ENCODE measurements around the gene HOXB4.

The HOXB4 gene

GRCh38 chr17:48624544-48625494 lies 46.7 kb upstream of the HOXB4 start:
- Histone ChIP-seq H3K27ac (ENCODE audit: low read depth, low read length) (no peak overlapping the region), H2AK5ac (ENCODE audit: low read length) (no peak overlapping the region), H2AFZ (ENCODE audit: insufficient read depth, low read length, poor library complexity) (peak overlapping the region; percentile 69), H3K4me3 (ENCODE audit: low read depth, low read length) (peak overlapping the region; percentile 21), H2BK12ac (ENCODE audit: low read length) (no peak overlapping the region), H3K14ac (ENCODE audit: low read length) (no peak overlapping the region), H4K12ac (ENCODE audit: low read depth, low read length) (no peak overlapping the region), H3K36me3 (ENCODE audit: control insufficient read depth in 1 of 2, insufficient read depth in 2 of 2, low read length in 2 of 2) (no peaks in the 10 kb centered on the region), H3K9ac (ENCODE audit: low read length) (no peak overlapping the region), H4K91ac (ENCODE audit: low read depth, low read length) (no peak overlapping the region), H2BK120ac (ENCODE audit: insufficient read depth, low read length, poor library complexity) (no peak overlapping the region), H3K27me3 (ENCODE audit: insufficient read depth, low read length) (peaks cover 96% of the 10 kb centered on the region), H3K4ac (ENCODE audit: low read depth, low read length) (no peak overlapping the region), H3K4me1 (ENCODE audit: control insufficient read depth in 1 of 2, insufficient read depth in 2 of 2, low read length in 2 of 2) (peaks cover 8 to 18% of the 10 kb centered on the region in 2 experiments), H3K79me2 (ENCODE audit: control insufficient read depth, insufficient read depth, low read length, poor library complexity) (no peaks in the 10 kb centered on the region), H3K9me3 (ENCODE audit: insufficient read depth, low read depth, low read length) (peaks cover 13% of the 10 kb centered on the region), H3K18ac (ENCODE audit: low read length) (no peak overlapping the region), H2BK5ac (ENCODE audit: low read depth, low read length, poor library complexity) (no peak overlapping the region), H3K23ac (ENCODE audit: low read length) (no peak overlapping the region), H3K79me1 (ENCODE audit: low read length) (no peaks in the 10 kb centered on the region), H4K8ac (ENCODE audit: low read depth, low read length) (no peak overlapping the region), H3K4me2 (ENCODE audit: low read length) (peak overlapping the region; percentile 83)
- DNase-seq, result no peak
- no CpG with 5 or more reads among the region's 66 CpGs for WGBS (ENCODE audit: extremely low coverage, insufficient coverage, insufficient read length)

- Histone ChIP-seq H4K91ac (ENCODE audit: low read depth, low read length) (no peak overlapping the region), H2BK120ac (ENCODE audit: insufficient read depth, low read length, poor library complexity) (no peak overlapping the region), H3K4me2 (ENCODE audit: low read length) (no peak overlapping the region), H2BK5ac (ENCODE audit: low read depth, low read length, poor library complexity) (no peak overlapping the region), H3K27ac (ENCODE audit: low read depth, low read length) (no peak overlapping the region), H3K27me3 (ENCODE audit: insufficient read depth, low read length) (peaks cover 98% of the 10 kb centered on the region), H3K79me1 (ENCODE audit: low read length) (no peaks in the 10 kb centered on the region), H3K4ac (ENCODE audit: low read depth, low read length) (no peak overlapping the region), H3K18ac (ENCODE audit: low read length) (no peak overlapping the region), H3K9me3 (ENCODE audit: insufficient read depth, low read depth, low read length) (peaks cover 13% of the 10 kb centered on the region), H2AFZ (ENCODE audit: insufficient read depth, low read length, poor library complexity) (no peak overlapping the region), H4K8ac (ENCODE audit: low read depth, low read length) (no peak overlapping the region), H2BK12ac (ENCODE audit: low read length) (no peak overlapping the region), H3K23ac (ENCODE audit: low read length) (no peak overlapping the region), H3K4me3 (ENCODE audit: low read depth, low read length) (no peak overlapping the region), H3K9ac (ENCODE audit: low read length) (no peak overlapping the region), H3K14ac (ENCODE audit: low read length) (no peak overlapping the region), H2AK5ac (ENCODE audit: low read length) (no peak overlapping the region), H3K79me2 (ENCODE audit: control insufficient read depth, insufficient read depth, low read length, poor library complexity) (no peaks in the 10 kb centered on the region), H3K4me1 (ENCODE audit: control insufficient read depth in 1 of 2, insufficient read depth in 2 of 2, low read length in 2 of 2) (peaks cover 8 to 18% of the 10 kb centered on the region in 2 experiments), H3K36me3 (ENCODE audit: control insufficient read depth in 1 of 2, insufficient read depth in 2 of 2, low read length in 2 of 2) (no peaks in the 10 kb centered on the region), H4K12ac (ENCODE audit: low read depth, low read length) (no peak overlapping the region)
- WGBS (ENCODE audit: extremely low coverage, insufficient coverage, insufficient read length), result no CpG with 5 or more reads among the region's 5 CpGs
- DNase-seq, result no peak
These were observed 46.0 kb upstream of the HOXB4 start for GRCh38 chr17:48624118-48624517.

- no CpG with 5 or more reads among the region's 4 CpGs for WGBS (ENCODE audit: extremely low coverage, insufficient coverage, insufficient read length)
- Histone ChIP-seq H2AK5ac (ENCODE audit: low read length) (no peak overlapping the region), H3K4me3 (ENCODE audit: low read depth, low read length) (no peak overlapping the region), H3K79me1 (ENCODE audit: low read length) (no peaks in the 10 kb centered on the region), H4K91ac (ENCODE audit: low read depth, low read length) (no peak overlapping the region), H3K4me2 (ENCODE audit: low read length) (no peak overlapping the region), H2AFZ (ENCODE audit: insufficient read depth, low read length, poor library complexity) (no peak overlapping the region), H3K18ac (ENCODE audit: low read length) (no peak overlapping the region), H2BK5ac (ENCODE audit: low read depth, low read length, poor library complexity) (no peak overlapping the region), H3K9ac (ENCODE audit: low read length) (no peak overlapping the region), H3K27me3 (ENCODE audit: insufficient read depth, low read length) (peaks cover 97% of the 10 kb centered on the region), H2BK12ac (ENCODE audit: low read length) (no peak overlapping the region), H3K4me1 (ENCODE audit: control insufficient read depth in 1 of 2, insufficient read depth in 2 of 2, low read length in 2 of 2) (peaks cover 8 to 18% of the 10 kb centered on the region in 2 experiments), H3K23ac (ENCODE audit: low read length) (no peak overlapping the region), H4K8ac (ENCODE audit: low read depth, low read length) (no peak overlapping the region), H3K9me3 (ENCODE audit: insufficient read depth, low read depth, low read length) (peaks cover 13% of the 10 kb centered on the region), H3K79me2 (ENCODE audit: control insufficient read depth, insufficient read depth, low read length, poor library complexity) (no peaks in the 10 kb centered on the region), H3K14ac (ENCODE audit: low read length) (no peak overlapping the region), H3K27ac (ENCODE audit: low read depth, low read length) (no peak overlapping the region), H4K12ac (ENCODE audit: low read depth, low read length) (no peak overlapping the region), H3K36me3 (ENCODE audit: control insufficient read depth in 1 of 2, insufficient read depth in 2 of 2, low read length in 2 of 2) (no peaks in the 10 kb centered on the region), H3K4ac (ENCODE audit: low read depth, low read length) (no peak overlapping the region), H2BK120ac (ENCODE audit: insufficient read depth, low read length, poor library complexity) (no peak overlapping the region)
- no peak for DNase-seq
These were observed 45.4 kb upstream of the HOXB4 start for GRCh38 chr17:48623583-48623982.

- WGBS (ENCODE audit: extremely low coverage, insufficient coverage, insufficient read length), result no CpG with 5 or more reads among the region's 11 CpGs
- Histone ChIP-seq H2AK5ac (ENCODE audit: low read length) (no peak overlapping the region), H3K36me3 (ENCODE audit: control insufficient read depth in 1 of 2, insufficient read depth in 2 of 2, low read length in 2 of 2) (no peaks in the 10 kb centered on the region), H2AFZ (ENCODE audit: insufficient read depth, low read length, poor library complexity) (no peak overlapping the region), H3K18ac (ENCODE audit: low read length) (no peak overlapping the region), H3K9ac (ENCODE audit: low read length) (peak overlapping the region; percentile 25), H3K4me3 (ENCODE audit: low read depth, low read length) (no peak overlapping the region), H3K14ac (ENCODE audit: low read length) (no peak overlapping the region), H3K9me3 (ENCODE audit: insufficient read depth, low read depth, low read length) (peaks cover 13% of the 10 kb centered on the region), H3K4me1 (ENCODE audit: control insufficient read depth in 1 of 2, insufficient read depth in 2 of 2, low read length in 2 of 2) (peaks cover 9 to 18% of the 10 kb centered on the region in 2 experiments), H3K4ac (ENCODE audit: low read depth, low read length) (no peak overlapping the region), H4K91ac (ENCODE audit: low read depth, low read length) (no peak overlapping the region), H4K8ac (ENCODE audit: low read depth, low read length) (no peak overlapping the region), H2BK12ac (ENCODE audit: low read length) (no peak overlapping the region), H3K79me1 (ENCODE audit: low read length) (no peaks in the 10 kb centered on the region), H2BK120ac (ENCODE audit: insufficient read depth, low read length, poor library complexity) (no peak overlapping the region), H3K23ac (ENCODE audit: low read length) (no peak overlapping the region), H4K12ac (ENCODE audit: low read depth, low read length) (no peak overlapping the region), H3K27me3 (ENCODE audit: insufficient read depth, low read length) (peaks cover 95% of the 10 kb centered on the region), H2BK5ac (ENCODE audit: low read depth, low read length, poor library complexity) (no peak overlapping the region), H3K4me2 (ENCODE audit: low read length) (no peak overlapping the region), H3K27ac (ENCODE audit: low read depth, low read length) (no peak overlapping the region), H3K79me2 (ENCODE audit: control insufficient read depth, insufficient read depth, low read length, poor library complexity) (no peaks in the 10 kb centered on the region)
- no peak for DNase-seq
These were observed 44.7 kb upstream of the HOXB4 start for GRCh38 chr17:48622857-48623256.

Measured in trophoblast cell (in vitro differentiated cells and primary cell).